Activated CD4-positive, alpha-beta T cell treated with anti-CD3 and anti-CD28 coated beads, Interleukin-2, amount 10 ng/mL, durations not matched to agents 24 days and 14 days (primary cell): ENCODE results near the gene COL4A2. TPM values are rescaled to one million over a fixed set of nuclear protein-coding genes. Genes with fewer than 3 reads are reported as not detected.
A peak's percentile ranks its signal among the peaks of the same experiment; 100 is the strongest.

ENCODE experiments used
- DNase-seq: peaks from one replicate; pipeline ENCODE4 v3.0.0; 2022
- H3K27ac Mint-ChIP-seq: one replicate; pipeline ENCODE4 v1.8.0; 2022; ENCODE audit warnings: mild to moderate bottlenecking, mixed read lengths
- H3K27me3 Mint-ChIP-seq: one replicate; pipeline ENCODE4 v1.8.0; 2022; ENCODE audit warnings: mixed read lengths
- H3K36me3 Mint-ChIP-seq: one replicate; pipeline ENCODE4 v1.8.0; 2022; ENCODE audit warnings: low read depth, mild to moderate bottlenecking, mixed read lengths
- H3K4me1 Mint-ChIP-seq: one replicate; pipeline ENCODE4 v1.8.0; 2021; ENCODE audit warnings: mixed read lengths
- H3K4me3 Mint-ChIP-seq: one replicate; pipeline ENCODE4 v1.8.0; 2022; ENCODE audit warnings: mild to moderate bottlenecking, moderate library complexity, mixed read lengths
- H3K9me3 Mint-ChIP-seq: one replicate; pipeline ENCODE4 v1.8.0; 2021; ENCODE audit warnings: mixed read lengths
- intact Hi-C: fragments of 100-400 bp; cut with micrococcal nuclease; formaldehyde crosslinking; loops from one replicate; pipeline ENCODE4 v1.15.1; 2023
- total RNA-seq: library from RNA; stranded (reverse); gene quantifications from 2 replicates; pipeline ENCODE4 v1.2.3, GENCODE V29; 2022

Gene COL4A2
- total RNA-seq, 1 donor from 2014 or later = not detected

- no peaks in the 10 kb centered on the region for H3K36me3 Mint-ChIP-seq
- no peaks in the 10 kb centered on the region for H3K4me1 Mint-ChIP-seq
- no peak for DNase-seq
Measured at GRCh38 chr13:110290153-110290552, 16.9 kb upstream of the COL4A2 start.

GRCh38 chr13:110290826-110291225 is 16.3 kb upstream of the COL4A2 start:
- peaks cover 10% of the 10 kb centered on the region for H3K27me3 Mint-ChIP-seq
- no peaks in the 10 kb centered on the region for H3K9me3 Mint-ChIP-seq
- DNase-seq = no peak
- H3K4me3 Mint-ChIP-seq = no peak overlapping the region
- H3K36me3 Mint-ChIP-seq = no peaks in the 10 kb centered on the region
- H3K4me1 Mint-ChIP-seq = no peaks in the 10 kb centered on the region
- H3K27ac Mint-ChIP-seq = no peak overlapping the region
- intact Hi-C loops = no loop called here

More at GRCh38 chr13:110290153-110290552, 16.9 kb upstream of the COL4A2 start:
- no peak overlapping the region for H3K27ac Mint-ChIP-seq
- peaks cover 7% of the 10 kb centered on the region for H3K27me3 Mint-ChIP-seq
- H3K9me3 Mint-ChIP-seq = no peaks in the 10 kb centered on the region
- intact Hi-C loops = no loop called here
- H3K4me3 Mint-ChIP-seq = no peak overlapping the region

- H3K9me3 Mint-ChIP-seq = no peaks in the 10 kb centered on the region
- H3K27me3 Mint-ChIP-seq = peaks cover 13% of the 10 kb centered on the region
- H3K27ac Mint-ChIP-seq = no peak overlapping the region
- no peak overlapping the region for H3K4me3 Mint-ChIP-seq
- intact Hi-C loops = no loop called here
- DNase-seq = no peak
- H3K4me1 Mint-ChIP-seq = no peaks in the 10 kb centered on the region
- H3K36me3 Mint-ChIP-seq = no peaks in the 10 kb centered on the region
Measured at GRCh38 chr13:110291286-110291685, 15.8 kb upstream of the COL4A2 start.

- no peak for DNase-seq
- H3K4me1 Mint-ChIP-seq = no peaks in the 10 kb centered on the region
- peaks cover 20% of the 10 kb centered on the region for H3K27me3 Mint-ChIP-seq
- H3K4me3 Mint-ChIP-seq = no peak overlapping the region
- intact Hi-C loops = no loop called here
- no peaks in the 10 kb centered on the region for H3K36me3 Mint-ChIP-seq
- no peaks in the 10 kb centered on the region for H3K9me3 Mint-ChIP-seq
- H3K27ac Mint-ChIP-seq = no peak overlapping the region
Measured at GRCh38 chr13:110293037-110293436, 14.0 kb upstream of the COL4A2 start.

- Mint-ChIP-seq H3K9me3 (no peaks in the 10 kb centered on the region), H3K4me1 (peaks cover under 1% of the 10 kb centered on the region), H3K27me3 (peaks cover 25% of the 10 kb centered on the region), H3K27ac (no peak overlapping the region), H3K4me3 (no peak overlapping the region), H3K36me3 (no peaks in the 10 kb centered on the region)
- intact Hi-C loops = no loop called here
- no peak for DNase-seq
Measured at GRCh38 chr13:110293649-110294048, 13.4 kb upstream of the COL4A2 start.

DNA sequence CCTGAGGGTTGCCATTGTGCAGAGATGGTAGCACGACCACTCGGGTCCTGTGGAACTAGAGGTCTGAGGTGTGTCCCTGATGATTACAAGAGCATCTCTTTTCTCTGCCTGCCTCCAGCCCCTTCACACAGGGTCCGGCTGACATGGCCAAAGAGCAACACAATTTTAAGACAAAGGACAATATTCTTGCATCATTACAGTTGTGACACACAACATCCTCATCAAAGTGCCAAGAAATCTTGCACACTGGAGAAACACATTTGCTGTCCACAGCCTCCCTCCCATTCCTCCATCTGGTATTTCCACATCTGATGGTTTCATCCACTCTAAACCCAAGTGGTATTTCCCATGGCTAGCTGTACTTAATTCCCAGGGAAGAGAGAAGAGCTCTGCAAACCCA is 12.9 kb upstream of the COL4A2 start:
- Mint-ChIP-seq H3K4me3 (no peak overlapping the region), H3K9me3 (no peaks in the 10 kb centered on the region), H3K36me3 (no peaks in the 10 kb centered on the region), H3K27me3 (peaks cover 30% of the 10 kb centered on the region), H3K27ac (no peak overlapping the region), H3K4me1 (peaks cover 3% of the 10 kb centered on the region)
- no peak for DNase-seq
- intact Hi-C loops = no loop called here

DNA sequence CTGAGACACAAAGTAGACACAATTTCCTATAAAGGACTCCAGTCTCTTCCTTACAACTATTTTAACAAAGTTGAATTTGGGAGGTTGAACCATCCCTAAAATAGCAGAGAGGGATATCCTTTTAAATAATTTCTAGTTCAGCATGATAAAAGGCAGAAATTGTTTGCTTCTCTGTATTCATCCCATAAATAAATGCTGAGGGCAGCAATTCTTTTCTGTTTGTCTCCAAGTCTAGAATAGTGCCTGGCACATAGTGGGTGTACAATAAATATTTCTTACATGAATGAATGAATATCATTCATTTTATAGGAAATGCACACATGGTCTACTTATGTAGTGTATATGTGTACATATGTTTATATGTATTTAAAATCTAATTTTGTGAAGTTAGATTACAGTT is 12.5 kb upstream of the COL4A2 start:
- intact Hi-C loops = no loop called here
- H3K4me3 Mint-ChIP-seq = no peak overlapping the region
- no peak overlapping the region for H3K27ac Mint-ChIP-seq
- DNase-seq = no peak
- peaks cover 34% of the 10 kb centered on the region for H3K27me3 Mint-ChIP-seq
- no peaks in the 10 kb centered on the region for H3K36me3 Mint-ChIP-seq
- peaks cover 3% of the 10 kb centered on the region for H3K4me1 Mint-ChIP-seq
- H3K9me3 Mint-ChIP-seq = no peaks in the 10 kb centered on the region

GRCh38 chr13:110297011-110297410 is 10.1 kb upstream of the COL4A2 start:
- Mint-ChIP-seq H3K9me3 (no peaks in the 10 kb centered on the region), H3K4me1 (peaks cover 3% of the 10 kb centered on the region), H3K27me3 (peaks cover 45% of the 10 kb centered on the region), H3K4me3 (no peak overlapping the region), H3K27ac (no peak overlapping the region), H3K36me3 (no peaks in the 10 kb centered on the region)
- DNase-seq = no peak
- intact Hi-C loops = no loop called here

DNA sequence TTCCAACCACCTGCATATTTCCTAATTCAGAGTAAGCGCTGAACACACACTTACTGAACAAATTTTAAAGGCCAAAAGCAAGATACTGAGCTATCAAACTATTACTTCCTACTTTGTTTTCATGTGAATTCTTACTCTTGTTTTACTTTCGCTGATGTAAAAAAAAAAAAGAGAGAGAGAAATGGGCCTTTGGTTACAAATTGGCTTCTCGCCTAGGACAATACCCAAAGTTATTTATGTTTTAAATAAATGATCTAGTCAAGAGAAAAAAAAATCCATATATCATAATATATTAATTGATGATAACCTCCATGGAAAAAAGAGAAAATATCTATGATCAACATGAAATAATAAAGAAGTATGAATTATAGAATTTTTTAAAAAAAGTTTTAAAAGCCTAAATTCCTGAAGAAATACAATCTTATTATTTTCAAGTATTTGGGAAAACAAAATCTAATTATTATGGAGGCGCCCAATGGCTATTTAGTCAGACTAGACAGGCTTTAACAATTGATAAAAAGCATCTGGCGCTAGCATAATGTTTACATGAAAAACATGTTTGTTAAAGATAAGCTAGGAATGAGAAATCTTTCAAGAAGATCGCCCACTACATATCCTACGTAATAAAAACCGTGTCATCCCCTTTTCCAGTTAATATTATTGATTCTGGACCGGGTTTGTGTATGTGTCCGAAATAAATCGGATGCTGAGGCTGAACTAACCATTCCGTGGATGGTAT is 9.1 kb upstream of the COL4A2 start:
- intact Hi-C loops = no loop called here
- Mint-ChIP-seq H3K27ac (no peak overlapping the region), H3K4me1 (peaks cover 3% of the 10 kb centered on the region), H3K9me3 (no peaks in the 10 kb centered on the region), H3K36me3 (no peaks in the 10 kb centered on the region), H3K4me3 (no peak overlapping the region), H3K27me3 (peaks cover 52% of the 10 kb centered on the region)
- DNase-seq = no peak

DNA sequence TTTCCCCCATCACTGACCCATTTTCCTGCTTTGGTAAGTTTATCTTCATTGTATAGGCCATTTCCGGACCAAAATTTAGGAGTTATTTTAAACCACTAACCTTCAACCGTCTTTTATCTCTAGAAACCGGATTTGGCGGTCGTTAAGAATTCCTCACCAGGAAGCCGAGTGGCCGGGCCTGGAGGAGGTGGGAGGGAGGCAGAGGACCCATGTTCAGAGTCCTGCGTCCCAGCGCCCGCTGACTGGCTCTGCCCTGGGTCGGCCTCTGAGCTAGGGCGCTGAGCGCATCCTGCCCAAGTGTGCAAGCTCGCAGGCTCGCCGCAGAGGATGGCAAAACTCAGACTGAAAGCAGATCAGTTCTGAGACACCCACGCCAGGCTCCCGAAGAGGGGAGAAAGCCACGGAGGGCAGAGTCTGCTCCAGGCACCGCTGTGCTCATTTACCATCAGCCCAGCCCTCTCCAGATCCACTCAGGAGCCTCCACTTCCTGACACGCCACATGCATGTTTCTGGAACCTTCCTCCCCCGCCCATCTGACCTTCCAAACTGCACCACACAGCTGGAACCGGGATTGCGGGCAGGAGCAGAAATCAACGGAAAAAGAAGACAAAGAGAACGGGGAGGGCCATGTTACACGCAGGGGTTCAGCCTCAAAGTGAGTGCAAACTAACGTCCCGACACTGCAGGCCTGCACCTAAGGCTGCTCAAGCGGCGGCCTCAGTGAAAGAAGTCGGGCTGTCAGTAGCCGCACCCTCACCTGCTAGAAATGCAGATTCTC is 8.4 kb upstream of the COL4A2 start:
- Mint-ChIP-seq H3K27ac (no peak overlapping the region), H3K27me3 (peaks cover 59% of the 10 kb centered on the region), H3K9me3 (no peaks in the 10 kb centered on the region), H3K4me3 (peak overlapping the region; percentile 26), H3K36me3 (no peaks in the 10 kb centered on the region), H3K4me1 (peaks cover 3% of the 10 kb centered on the region)
- peak; percentile 67 for DNase-seq
- intact Hi-C loops = no loop called here

DNA sequence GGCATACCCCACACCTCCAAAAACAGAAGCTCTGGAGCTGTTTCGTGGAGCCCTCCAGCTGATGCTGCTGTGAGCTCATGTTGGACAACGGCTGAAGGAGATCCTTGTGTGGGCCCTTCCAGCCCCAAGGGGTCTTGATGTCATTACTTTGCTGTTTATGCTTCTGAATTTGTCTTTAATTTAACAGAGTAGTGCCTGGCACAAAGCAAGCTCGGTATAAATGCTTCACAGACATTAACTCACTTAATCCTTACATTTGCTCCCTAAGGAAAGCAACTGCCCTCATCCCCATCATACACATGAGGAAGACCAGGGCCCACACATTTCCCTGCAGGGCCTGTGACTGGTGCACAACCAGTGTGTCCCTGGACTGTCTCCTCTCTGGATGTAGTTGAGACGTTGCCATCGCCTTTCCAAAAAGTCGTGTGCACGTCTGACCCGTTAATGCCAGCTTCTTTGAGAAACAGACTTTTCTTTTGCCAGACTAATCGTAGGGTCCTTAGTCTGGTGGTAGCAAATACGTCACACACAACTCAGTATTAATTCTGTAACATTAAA is 7.7 kb upstream of the COL4A2 start:
- intact Hi-C loops = no loop called here
- no peaks in the 10 kb centered on the region for H3K9me3 Mint-ChIP-seq
- H3K4me3 Mint-ChIP-seq = no peak overlapping the region
- peaks cover 3% of the 10 kb centered on the region for H3K4me1 Mint-ChIP-seq
- DNase-seq = no peak
- H3K27ac Mint-ChIP-seq = no peak overlapping the region
- no peaks in the 10 kb centered on the region for H3K36me3 Mint-ChIP-seq
- H3K27me3 Mint-ChIP-seq = peaks cover 61% of the 10 kb centered on the region

GRCh38 chr13:110300090-110300815 is 6.8 kb upstream of the COL4A2 start:
- no peaks in the 10 kb centered on the region for H3K36me3 Mint-ChIP-seq
- intact Hi-C loops = loop anchor here (10.0 kb wide), 1 partner anchor 815 kb away; the partner anchor contains the start of gene ARHGEF7
- H3K4me1 Mint-ChIP-seq = peaks cover 3% of the 10 kb centered on the region
- H3K4me3 Mint-ChIP-seq = no peak overlapping the region
- no peak for DNase-seq
- H3K9me3 Mint-ChIP-seq = no peaks in the 10 kb centered on the region
- H3K27ac Mint-ChIP-seq = no peak overlapping the region
- peaks cover 69% of the 10 kb centered on the region for H3K27me3 Mint-ChIP-seq

- Mint-ChIP-seq H3K4me3 (no peak overlapping the region), H3K27ac (no peak overlapping the region), H3K4me1 (peaks cover 3% of the 10 kb centered on the region), H3K9me3 (no peaks in the 10 kb centered on the region), H3K27me3 (peaks cover 73% of the 10 kb centered on the region), H3K36me3 (no peaks in the 10 kb centered on the region)
- no peak for DNase-seq
- intact Hi-C loops = loop anchor here (10.0 kb wide), 1 partner anchor 814 kb away; the partner anchor contains the start of gene ARHGEF7
Measured at GRCh38 chr13:110301083-110301482, 6.0 kb upstream of the COL4A2 start.
